ENCODE data around the gene CCL4.

- no peak for TF ChIP-seq CTCF (conservative IDR thresholded peaks at IDR 0.05; ENCODE audit: low read length)
- TF ChIP-seq EZH2phosphoT487 (IDR thresholded peaks at IDR 0.05; ENCODE audit: borderline replicate concordance, low read depth, low read length) = no peak
These were observed 44.0 kb downstream of the CCL4 start for GRCh38 chr17:36147601-36148000.
